GM18526 (cell line): ENCODE data around the gene TCL1B.

Experiments
- POLR2A ChIP-seq: IDR thresholded peaks from 3 replicates; pipeline ENCODE4 v1.6.1; 2011; ENCODE audit not compliant: insufficient read length; ENCODE audit errors: extremely low read depth

Gene TCL1B, protein sequence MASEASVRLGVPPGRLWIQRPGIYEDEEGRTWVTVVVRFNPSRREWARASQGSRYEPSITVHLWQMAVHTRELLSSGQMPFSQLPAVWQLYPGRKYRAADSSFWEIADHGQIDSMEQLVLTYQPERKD

DNA sequence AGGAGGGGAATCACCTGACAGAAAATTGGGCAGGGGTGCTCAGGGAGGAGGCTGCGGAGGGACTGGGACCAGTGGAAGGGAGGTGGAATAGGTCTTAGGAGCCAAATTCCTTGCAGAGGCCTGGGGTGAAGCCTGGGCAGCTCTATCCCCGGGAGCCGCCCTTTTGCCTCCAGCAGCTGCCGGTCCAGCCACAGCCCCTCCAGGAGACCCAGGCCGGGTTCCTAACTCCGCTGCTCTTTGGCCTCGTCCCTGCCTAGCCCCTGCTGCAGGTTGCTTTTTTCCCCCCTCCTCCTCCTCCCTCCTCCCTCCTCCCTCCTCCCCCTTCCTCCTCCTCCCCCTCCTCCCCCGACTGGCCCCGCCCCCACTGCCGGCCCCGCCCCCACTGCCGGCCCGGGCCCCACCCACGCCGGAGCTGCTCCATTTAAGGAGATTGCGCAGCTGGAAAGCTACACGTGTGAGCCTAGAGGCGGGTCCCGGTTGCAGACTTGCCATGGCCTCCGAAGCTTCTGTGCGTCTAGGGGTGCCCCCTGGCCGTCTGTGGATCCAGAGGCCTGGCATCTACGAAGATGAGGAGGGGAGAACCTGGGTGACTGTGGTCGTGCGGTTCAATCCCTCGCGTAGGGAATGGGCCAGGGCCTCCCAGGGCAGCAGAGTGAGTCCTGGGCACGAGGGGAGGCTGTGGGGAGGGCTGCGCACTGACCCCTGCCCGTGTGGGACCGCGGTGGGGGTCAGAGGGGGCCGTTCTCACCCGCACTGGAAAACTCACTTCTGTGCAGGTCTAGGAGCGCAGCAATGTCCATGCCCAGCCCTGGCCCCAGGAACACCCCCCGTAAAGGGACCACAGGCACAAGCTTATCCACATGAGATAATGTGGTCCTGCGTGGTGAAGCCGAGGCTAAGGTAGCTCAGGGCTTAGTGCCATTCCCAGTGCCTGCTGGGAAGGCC, at the start of gene TCL1B:
TSS of gene TCL1B (plus strand) at position 449 of the 945 bp plus-strand sequence. CDS start at position 491, 42 bp downstream.
- no peak for TF ChIP-seq POLR2A

GRCh38 chr14:95644981-95645380, 41.2 kb upstream of the TCL1B start:
- TF ChIP-seq POLR2A = no peak

DNA sequence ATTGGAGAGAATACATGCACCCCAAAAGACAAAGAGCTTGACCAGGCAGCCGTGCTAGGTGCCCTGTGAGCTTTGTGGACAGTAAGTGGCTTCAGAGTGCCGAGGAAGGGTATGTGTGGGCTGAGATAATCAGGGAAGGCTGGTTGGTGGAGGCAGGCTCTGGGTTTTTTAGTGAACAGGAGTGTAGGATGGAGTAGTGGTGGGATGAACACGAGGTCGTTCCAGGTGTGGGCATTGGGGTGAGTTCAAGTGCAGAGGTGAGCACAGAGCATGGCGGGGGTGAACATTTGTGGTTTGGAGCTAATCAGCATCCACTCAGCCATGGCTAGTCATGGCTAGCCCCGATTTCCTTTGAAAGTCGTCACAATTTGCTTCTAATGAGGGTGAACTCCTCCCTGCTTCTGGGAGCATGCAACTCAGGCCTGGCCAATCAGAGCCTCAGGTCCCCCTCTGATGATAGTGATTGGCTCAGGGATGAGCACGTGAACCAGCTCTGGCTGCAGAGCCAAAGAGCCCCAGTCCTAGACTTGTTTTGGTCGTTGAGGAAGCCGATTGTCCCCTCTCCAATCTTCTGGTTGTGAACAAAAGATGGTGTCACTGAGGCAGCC, 40.7 kb upstream of the TCL1B start:
- no peak for TF ChIP-seq POLR2A

DNA sequence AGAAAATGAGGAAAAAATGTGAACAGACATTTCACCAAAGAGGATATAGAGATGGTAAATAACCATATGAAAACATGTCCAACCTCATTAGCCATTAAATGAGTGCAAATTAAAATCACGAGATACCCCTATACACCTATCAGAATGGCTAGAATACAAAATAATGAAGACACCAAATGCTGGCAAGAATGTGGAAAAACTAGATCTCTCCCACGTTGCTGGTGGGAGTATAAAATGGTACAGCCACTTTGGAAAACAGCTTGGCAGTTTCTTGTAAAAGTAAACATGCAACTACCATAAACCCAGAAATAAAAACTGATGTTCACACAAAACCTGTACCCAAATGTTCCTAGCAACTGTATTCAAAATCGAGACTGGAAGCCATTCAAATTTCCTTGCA, 38.3 kb upstream of the TCL1B start:
- no peak for TF ChIP-seq POLR2A

GRCh38 chr14:95649230-95649629, 37.0 kb upstream of the TCL1B start:
- TF ChIP-seq POLR2A = no peak

DNA sequence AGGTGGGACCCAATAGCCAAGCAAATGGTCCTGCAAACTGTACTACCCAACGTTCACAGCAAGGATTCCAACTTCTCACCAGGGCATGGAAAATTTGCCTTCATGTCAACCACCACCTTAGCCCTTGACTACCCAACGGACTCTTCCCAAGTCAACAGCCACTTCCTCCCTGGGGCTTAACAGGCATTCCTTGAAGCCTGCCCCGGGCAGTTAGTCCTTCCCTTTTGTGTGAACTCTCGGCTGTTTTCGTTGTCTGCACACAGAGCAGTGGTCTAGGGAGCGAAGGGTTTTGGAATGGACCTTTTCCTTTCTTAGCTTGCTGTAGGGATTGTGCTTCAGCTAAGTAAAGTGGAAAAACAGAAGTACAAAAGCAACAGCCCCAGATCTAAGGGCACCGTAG, 35.2 kb upstream of the TCL1B start:
- no peak for TF ChIP-seq POLR2A

DNA sequence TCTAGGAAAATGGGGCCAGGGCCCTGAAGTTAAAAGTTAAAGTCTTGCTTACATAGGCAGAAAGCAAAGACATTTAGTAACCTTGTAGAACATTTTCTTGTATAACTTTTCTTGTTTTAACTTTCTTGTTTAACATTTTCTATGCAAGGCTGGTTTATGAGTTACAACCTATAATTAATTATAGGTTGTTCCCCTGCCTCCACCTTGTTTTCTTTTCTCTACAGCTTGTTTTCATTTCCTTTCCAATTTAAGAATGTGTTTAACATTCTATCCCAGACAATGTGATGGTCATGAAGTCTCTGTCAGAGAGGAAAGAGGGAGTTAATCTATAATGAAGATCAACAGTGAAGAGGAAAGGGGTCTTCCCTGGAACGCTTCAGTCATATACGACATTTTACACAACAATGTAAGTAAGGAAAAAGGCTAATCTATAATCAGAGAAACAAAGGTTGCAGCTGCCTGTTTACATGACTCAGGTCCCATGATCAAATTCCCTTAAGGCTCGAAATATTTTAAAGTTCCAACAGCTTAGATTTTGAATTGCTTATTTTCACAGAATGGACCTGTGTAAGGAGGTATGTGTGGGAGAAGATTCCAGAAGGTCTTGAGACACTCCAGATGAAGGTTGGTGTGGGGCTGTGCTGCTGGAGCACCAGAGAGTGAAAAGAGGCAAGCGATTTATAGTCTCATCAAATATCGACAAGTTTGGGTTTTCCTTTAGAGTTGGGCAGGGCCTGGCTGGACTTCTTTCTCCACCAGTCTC, 34.2 kb upstream of the TCL1B start:
- TF ChIP-seq POLR2A = no peak

DNA sequence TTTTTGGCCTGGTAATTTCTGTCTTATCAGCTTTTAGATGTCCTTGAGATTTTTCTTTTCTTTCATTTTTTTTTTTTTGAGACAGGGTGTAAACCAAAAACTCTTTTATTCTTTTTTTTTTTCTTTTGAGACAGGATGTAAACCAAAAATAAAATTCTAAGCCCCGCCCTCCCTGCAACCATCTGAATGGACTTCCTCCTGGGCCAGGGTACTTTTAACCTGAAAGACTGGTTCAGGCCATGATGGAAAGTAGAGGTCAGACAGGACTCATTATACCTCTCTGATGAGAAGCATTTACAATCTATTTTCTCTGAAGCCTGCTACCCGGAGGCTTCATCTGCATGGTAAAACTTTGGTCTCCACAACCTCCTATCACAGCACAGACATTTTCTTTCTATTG, 33.5 kb upstream of the TCL1B start:
- no peak for TF ChIP-seq POLR2A

DNA sequence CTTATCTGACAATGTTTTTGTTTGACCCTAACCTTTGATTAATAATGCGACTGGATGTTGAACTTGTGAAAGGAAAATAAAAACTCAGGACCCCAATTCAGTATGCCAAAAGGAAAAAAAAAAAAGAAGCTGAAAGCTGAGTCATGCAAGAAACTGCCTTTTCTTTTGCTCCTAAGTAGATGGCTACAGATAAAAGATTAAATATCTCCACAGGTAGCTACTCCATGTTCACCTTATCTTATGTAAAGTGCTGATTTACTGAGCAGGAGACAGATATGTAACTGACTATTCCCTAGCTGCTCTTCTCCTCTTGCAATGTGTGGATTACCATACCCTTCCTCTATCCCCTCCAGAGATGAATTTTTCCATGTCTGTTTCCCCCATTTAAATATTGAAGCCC, 30.8 kb upstream of the TCL1B start:
- no peak for TF ChIP-seq POLR2A

DNA sequence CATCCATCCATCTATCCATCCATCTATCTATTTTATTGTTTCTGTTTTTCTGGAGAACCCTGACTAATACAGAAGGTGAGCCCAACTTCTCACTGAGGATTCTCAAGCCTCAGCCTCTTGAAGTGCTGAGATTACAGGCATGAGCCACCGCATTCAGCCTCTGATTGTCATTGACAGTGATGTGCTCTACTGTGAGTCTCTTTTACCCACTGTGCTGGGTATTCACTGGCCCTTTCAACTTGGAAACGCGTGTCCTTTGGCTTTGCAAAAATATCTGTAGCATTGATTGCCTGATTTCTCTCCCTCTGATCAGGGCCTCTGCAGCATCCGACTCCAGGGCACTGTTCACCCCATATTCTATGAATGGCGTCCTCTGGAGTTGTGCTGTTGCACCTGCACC, 29.6 kb upstream of the TCL1B start:
- no peak for TF ChIP-seq POLR2A

GRCh38 chr14:95657454-95657853, 28.8 kb upstream of the TCL1B start:
- no peak for TF ChIP-seq POLR2A

GRCh38 chr14:95659293-95659989, 26.8 kb upstream of the TCL1B start:
- no peak for TF ChIP-seq POLR2A

GRCh38 chr14:95659990-95660385, 26.2 kb upstream of the TCL1B start:
- no peak for TF ChIP-seq POLR2A

GRCh38 chr14:95660651-95661515, 25.3 kb upstream of the TCL1B start:
- no peak for TF ChIP-seq POLR2A
